Gastrocnemius medialis (tissue), 4 donors: ENCODE measurements around the gene DTHD1. TPM values are rescaled to one million over a fixed set of nuclear protein-coding genes. Genes with fewer than 3 reads are reported as not detected.

ENCODE experiments used
- ATAC-seq, 2 donors: fragments of 150-250 bp; one replicate each; pipeline ENCODE4 v1.9.1; 2016
- DNase-seq, 2 donors: peaks; one replicate each; pipeline ENCODE4 v3.0.0-alpha.2; 2019
- H3K27ac ChIP-seq, 4 donors: fragments of 200-600 bp; sonication (generic); 1 replicate in 1 of 4; 2 replicates in 3 of 4; pipeline ENCODE4 v1.5.1; 2016 to 2018; ENCODE audit warnings: mild to moderate bottlenecking in 2 of 4, moderate library complexity in 1 of 4
- H3K27me3 ChIP-seq, 3 donors: fragments of 200-600 bp; sonication (generic) in 2 of 3; 1 replicate in 1 of 3; 2 replicates in 2 of 3; pipeline versions ENCODE4 v1.5.1 to v1.6.0; 2016 to 2019; ENCODE audit warnings: mild to moderate bottlenecking in 1 of 3, moderate library complexity in 1 of 3
- H3K36me3 ChIP-seq, 2 donors: fragments of 200-600 bp; sonication (generic) in 1 of 2; one replicate each; pipeline ENCODE4 v1.5.1; 2017 to 2018
- H3K4me1 ChIP-seq, 2 donors: fragments of 200-600 bp; sonication (generic) in 1 of 2; one replicate each; pipeline ENCODE4 v1.5.1; 2016 to 2017; ENCODE audit warnings: mild to moderate bottlenecking in 2 of 2
- H3K4me3 ChIP-seq, 4 donors: fragments of 200-600 bp; sonication (generic) in 3 of 4; 1 replicate in 1 of 4; 2 replicates in 3 of 4; pipeline ENCODE4 v1.5.1; 2016 to 2019; ENCODE audit warnings: mild to moderate bottlenecking in 2 of 4
- H3K9me3 ChIP-seq, 3 donors: fragments of 200-600 bp; sonication (generic) in 2 of 3; 1 replicate in 1 of 3; 2 replicates in 2 of 3; pipeline ENCODE4 v1.5.1; 2016 to 2019
- CTCF ChIP-seq, 5 experiments: fragments of 450-650 bp in 3 of 5; fragments of 200-600 bp in 2 of 5; sonication (generic) in 2 of 5; IDR thresholded peaks in 4 of 5; conservative IDR thresholded peaks in 1 of 5; 1 replicate in 4 of 5; 2 replicates in 1 of 5; pipeline ENCODE4 v1.5.1; 2016 to 2019; ENCODE audit warnings: antibody characterized with exemption in 5 of 5, mild to moderate bottlenecking in 3 of 5, moderate library complexity in 3 of 5
- POLR2A ChIP-seq, 2 donors: fragments of 450-650 bp; IDR thresholded peaks; one replicate each; pipeline ENCODE4 v1.6.1; 2017; ENCODE audit warnings: antibody characterized with exemption in 2 of 2, mild to moderate bottlenecking in 2 of 2, moderate library complexity in 2 of 2
- in situ Hi-C, 4 donors: fragments of 200-750 bp; cut with MboI; loops; one replicate each; pipeline versions ENCODE4 v1.15.0 to v1.8.0; 2017; ENCODE audit warnings: low sequenced_read_pairs in 4 of 4
- intact Hi-C: fragments of 100-400 bp; cut with DNase I; formaldehyde crosslinking; loops from one replicate; pipeline ENCODE4 v1.15.1; 2023; ENCODE audit warnings: low total_unique reads
- total RNA-seq, 4 donors: library from RNA; depleted of rRNA; stranded (reverse); fragments of >200 nt; gene quantifications; one replicate each; pipeline versions ENCODE4 v1.1.0 to v1.2.3, GENCODE V29; 2016

DTHD1 gene
- total RNA-seq, 4 donors from 2014 or later, result 0.10 TPM; not detected in 3

GRCh38 chr4:36292556-36293188 lies 11.3 kb downstream of the DTHD1 start:
- TF ChIP-seq POLR2A (IDR thresholded peaks at IDR 0.05) (no peak), CTCF (IDR thresholded peaks at IDR 0.05 in 4 of 5, conservative IDR thresholded peaks at IDR 0.05 in 1 of 5) (no peak)
- DNase-seq (no peak), ATAC-seq (no peak)
- Histone ChIP-seq H3K36me3 (no peaks in the 10 kb centered on the region), H3K4me3 (no peak overlapping the region), H3K9me3 (no peaks in the 10 kb centered on the region), H3K27me3 (no peaks in the 10 kb centered on the region), H3K27ac (no peak overlapping the region), H3K4me1 (no peaks in the 10 kb centered on the region)
- intact Hi-C loops, result no loop called here
- in situ Hi-C loops, result no loop called here

GRCh38 chr4:36301127-36301526 lies 19.7 kb downstream of the DTHD1 start:
- H3K4me1 ChIP-seq, result no peaks in the 10 kb centered on the region
- DNase-seq, result no peak
- no peak overlapping the region for H3K4me3 ChIP-seq
- in situ Hi-C loops (no loop called here), intact Hi-C loops (no loop called here)
- no peak for ATAC-seq
- no peaks in the 10 kb centered on the region for H3K9me3 ChIP-seq
- no peak for TF ChIP-seq CTCF (IDR thresholded peaks at IDR 0.05 in 4 of 5, conservative IDR thresholded peaks at IDR 0.05 in 1 of 5)
- no peak for TF ChIP-seq POLR2A (IDR thresholded peaks at IDR 0.05)
- H3K27ac ChIP-seq, result no peak overlapping the region
- no peaks in the 10 kb centered on the region for H3K27me3 ChIP-seq
- H3K36me3 ChIP-seq, result no peaks in the 10 kb centered on the region

DNA sequence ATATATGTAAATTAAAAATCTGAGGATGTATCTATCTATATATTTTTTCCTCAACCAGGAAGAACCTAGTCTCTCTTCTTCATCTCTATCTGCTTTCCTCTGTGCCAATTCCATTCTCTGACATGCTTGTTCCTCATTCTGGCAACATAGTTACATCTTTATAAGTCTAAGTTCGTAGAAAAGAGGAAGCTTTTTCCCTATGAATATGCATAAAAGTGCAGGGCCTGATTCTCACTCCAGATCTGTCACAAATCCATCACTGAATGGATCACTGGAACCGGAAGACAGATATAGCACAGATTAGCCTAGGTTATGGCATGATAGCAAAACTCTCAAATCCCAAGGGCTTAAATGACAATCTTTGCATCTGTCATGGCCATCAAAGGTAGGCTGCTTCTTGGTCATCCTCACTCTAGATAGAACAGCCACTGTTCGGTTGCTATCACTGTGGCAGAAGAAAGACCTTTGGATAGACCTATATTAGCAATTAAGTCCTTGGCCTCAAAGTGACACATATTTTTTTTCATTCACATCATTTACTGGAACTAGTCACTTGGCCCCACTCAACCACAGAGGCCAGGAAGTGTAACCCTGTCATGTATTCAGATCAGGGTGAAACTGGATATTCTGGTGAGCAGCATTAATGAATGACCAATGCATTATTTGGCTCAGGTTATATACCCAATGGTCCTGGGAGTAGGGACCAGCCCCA lies 22.2 kb downstream of the DTHD1 start:
- DNase-seq (no peak), ATAC-seq (no peak)
- Histone ChIP-seq H3K27me3 (no peaks in the 10 kb centered on the region), H3K9me3 (no peaks in the 10 kb centered on the region), H3K4me1 (no peaks in the 10 kb centered on the region), H3K27ac (no peak overlapping the region), H3K4me3 (no peak overlapping the region), H3K36me3 (no peaks in the 10 kb centered on the region)
- intact Hi-C loops, result no loop called here
- in situ Hi-C loops, result no loop called here
- no peak for TF ChIP-seq CTCF (IDR thresholded peaks at IDR 0.05 in 4 of 5, conservative IDR thresholded peaks at IDR 0.05 in 1 of 5)
- TF ChIP-seq POLR2A (IDR thresholded peaks at IDR 0.05), result no peak

GRCh38 chr4:36304138-36304681 lies 22.8 kb downstream of the DTHD1 start:
- H3K27me3 ChIP-seq, result no peaks in the 10 kb centered on the region
- H3K27ac ChIP-seq, result no peak overlapping the region
- intact Hi-C loops, result no loop called here
- ATAC-seq, result no peak
- DNase-seq, result no peak
- no peak for TF ChIP-seq POLR2A (IDR thresholded peaks at IDR 0.05)
- TF ChIP-seq CTCF (IDR thresholded peaks at IDR 0.05 in 4 of 5, conservative IDR thresholded peaks at IDR 0.05 in 1 of 5), result no peak
- in situ Hi-C loops, result no loop called here
- no peaks in the 10 kb centered on the region for H3K36me3 ChIP-seq
- H3K4me3 ChIP-seq, result no peak overlapping the region
- H3K9me3 ChIP-seq, result no peaks in the 10 kb centered on the region
- no peaks in the 10 kb centered on the region for H3K4me1 ChIP-seq
